Endometrium (tissue), 2 donors: ENCODE measurements around the gene MAB21L4.

Source experiments
- FAIRE-seq: peaks from 2 replicates; lab custom pipeline; 2012; peaks lifted over from hg19 to GRCh38; lab: Jason Lieb, UNC
- donor health status: control.
- donor health status: control.

Gene MAB21L4

DNA sequence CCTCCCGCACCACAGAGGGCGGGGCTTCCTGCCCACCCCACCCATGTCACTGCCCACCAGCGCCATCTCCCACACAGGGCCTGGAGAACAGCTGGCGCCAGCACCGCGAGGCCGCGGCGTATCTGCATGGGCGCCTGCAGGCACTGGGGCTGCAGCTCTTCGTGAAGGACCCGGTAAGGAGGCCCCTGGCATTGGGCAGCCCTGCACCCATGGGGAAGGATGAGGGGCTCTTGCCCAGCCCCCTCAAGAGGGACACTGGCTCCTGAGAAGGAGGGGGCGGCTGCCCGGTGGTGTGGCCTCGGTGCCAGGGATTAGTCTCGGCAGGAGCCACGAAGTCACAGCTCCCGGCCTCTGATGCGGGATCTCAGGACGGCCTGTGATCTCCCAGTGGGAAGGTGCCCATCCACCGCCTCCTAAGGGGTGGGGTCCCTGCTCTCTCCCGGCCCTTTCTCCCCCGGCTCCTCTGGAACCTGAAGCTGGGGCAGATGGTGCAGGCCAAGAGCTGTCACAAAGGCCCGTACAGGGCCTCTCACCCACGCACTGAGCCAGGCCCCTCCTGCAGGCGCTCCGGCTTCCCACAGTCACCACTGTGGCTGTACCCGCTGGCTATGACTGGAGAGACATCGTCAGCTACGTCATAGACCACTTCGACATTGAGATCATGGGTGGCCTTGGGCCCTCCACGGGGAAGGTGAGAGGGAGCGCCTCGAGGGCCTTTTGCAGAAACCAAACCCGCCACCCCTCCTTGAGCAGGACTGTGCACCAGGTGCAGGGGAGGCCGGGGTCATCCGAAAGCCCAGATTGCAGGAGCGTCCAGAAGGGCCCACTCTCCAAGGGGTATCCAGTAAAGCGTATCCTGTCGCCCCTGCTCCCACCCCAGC is 18.3 kb downstream of the MAB21L4 start:
- no peak for FAIRE-seq

GRCh38 chr2:240876475-240877251 is 19.3 kb downstream of the MAB21L4 start:
- no peak for FAIRE-seq

DNA sequence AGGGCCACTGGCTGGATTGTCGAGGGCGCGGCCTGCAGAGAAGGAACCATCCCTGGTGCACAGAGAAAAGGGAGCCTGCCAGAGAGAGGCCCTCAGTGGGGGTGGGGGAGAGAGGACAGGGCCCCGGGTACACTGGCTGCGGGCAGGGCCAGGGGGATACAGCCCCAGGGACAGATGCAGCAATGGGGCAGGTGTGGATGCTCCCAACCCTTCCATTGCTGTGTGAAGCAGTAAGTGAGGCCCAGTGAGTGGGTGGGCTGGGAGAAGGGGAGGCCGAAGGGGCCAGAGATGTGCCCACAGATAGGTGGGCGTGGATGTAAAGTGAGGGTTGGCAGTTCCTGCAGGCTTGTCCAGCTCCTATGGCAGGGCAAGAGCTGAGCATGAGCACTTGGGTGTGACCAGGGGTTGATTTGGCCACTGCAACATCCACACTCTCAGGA is 19.9 kb downstream of the MAB21L4 start:
- no peak for FAIRE-seq

DNA sequence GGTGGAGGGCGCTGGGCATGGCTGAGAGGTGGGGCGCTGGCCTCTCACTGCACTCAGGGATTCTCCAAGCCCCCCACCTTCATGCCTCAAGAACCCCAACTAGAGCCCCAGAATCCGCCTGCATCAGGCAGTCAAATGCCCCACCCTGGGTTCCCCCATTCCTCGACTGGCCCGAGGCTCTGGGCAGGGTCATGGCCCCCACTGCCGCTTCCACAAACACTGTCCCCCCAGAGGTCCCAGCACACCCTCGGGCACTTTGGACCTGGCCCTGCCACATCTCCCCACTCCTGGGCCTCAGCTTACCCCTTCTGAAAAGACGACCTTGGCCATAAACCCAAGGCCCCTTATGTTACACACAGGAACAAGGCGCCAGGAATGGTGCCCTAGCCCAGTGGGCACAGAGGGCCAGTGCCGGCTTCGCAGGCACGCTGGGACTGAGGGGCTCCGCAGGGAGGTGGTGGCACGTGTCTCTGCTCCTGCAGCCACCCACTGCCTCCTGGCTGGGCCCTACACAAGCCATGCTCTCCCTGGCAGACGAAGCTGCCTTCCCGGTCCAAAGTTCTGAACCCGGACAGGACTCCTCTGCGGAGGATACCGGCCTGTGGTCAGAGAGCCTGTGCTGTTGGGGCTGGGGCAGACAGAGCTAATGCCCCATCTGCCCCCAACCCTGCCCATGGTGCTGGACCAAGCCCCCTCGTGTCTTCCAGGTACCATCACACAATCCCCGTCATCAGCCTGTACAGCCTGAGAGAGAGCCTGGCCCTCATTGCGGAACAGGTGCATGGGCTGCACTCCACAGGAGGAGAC is 20.5 kb downstream of the MAB21L4 start:
- FAIRE-seq: no peak

- FAIRE-seq: no peak
These were observed 21.2 kb downstream of the MAB21L4 start for GRCh38 chr2:240874715-240875227.

- FAIRE-seq: no peak
These were observed 21.9 kb downstream of the MAB21L4 start for GRCh38 chr2:240873805-240874714.

DNA sequence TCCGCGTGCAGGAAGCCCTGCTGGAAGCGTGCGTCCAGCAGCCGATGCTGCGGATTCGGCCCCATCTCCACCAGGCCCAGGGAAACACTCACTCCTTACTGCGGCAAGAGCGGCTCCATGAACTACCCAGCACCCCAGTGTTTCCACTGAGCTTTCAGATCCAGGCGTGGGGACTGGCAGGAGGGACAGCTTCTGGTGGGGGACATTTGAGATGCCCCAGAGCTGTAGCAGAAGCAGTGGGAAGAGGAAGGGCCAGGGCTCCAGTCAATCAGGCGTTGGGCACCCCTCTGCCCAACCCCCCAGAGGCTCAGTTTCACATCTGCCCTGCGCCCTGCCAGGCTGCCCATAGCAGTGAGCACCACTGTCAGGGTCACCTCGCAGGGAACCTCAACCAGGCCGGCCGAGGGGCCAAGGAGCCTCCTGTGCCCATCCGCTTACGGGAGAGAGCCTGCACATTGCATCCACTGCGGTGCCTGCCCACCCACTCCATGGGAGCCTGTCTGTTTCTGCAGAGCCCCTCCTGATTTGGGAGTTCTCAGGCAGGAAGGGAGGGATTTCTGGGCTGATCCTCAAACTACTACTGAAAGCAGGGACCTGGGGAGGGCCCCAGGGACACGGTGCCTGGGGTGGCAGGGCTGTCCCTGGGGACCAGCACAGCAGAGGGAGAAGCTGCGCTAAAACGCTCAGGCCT is 22.7 kb downstream of the MAB21L4 start:
- no peak for FAIRE-seq

DNA sequence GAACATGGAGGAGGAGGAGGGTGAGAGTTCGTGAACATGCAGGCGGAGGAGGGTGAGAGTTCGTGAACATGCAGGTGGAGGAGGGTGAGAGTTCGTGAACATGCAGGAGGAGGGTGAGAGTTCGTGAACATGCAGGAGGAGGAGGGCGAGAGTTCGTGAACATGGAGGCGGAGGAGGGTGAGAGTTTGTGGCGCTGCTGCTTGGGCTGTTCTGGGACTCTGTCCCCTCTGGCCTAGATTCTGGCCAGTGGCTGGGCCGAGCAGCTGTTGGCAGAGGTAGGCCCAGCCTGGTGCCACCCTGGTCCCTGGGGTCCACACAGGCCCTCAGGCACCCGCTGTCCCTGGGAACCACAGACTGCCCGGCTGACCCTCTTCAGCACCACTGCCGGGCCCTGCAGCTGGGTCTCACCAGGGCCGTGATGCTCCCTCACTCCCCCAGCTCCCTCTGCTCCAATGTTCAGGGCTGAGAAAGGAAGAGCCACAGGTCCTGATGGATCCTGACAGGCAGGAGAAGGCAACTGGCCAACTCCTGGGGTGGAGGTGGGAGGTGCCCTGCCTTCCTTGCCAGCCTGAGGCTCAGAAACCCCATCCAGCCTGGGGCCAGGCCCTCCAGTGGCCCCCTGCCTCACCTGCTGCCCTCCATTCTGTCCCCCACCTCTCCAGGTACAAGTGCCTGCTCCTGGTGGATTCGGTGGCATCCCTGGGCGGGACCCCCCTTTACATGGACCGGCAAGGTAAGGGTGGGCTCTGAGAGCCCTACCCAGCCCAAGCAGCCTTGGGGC is 23.4 kb downstream of the MAB21L4 start:
- no peak for FAIRE-seq

DNA sequence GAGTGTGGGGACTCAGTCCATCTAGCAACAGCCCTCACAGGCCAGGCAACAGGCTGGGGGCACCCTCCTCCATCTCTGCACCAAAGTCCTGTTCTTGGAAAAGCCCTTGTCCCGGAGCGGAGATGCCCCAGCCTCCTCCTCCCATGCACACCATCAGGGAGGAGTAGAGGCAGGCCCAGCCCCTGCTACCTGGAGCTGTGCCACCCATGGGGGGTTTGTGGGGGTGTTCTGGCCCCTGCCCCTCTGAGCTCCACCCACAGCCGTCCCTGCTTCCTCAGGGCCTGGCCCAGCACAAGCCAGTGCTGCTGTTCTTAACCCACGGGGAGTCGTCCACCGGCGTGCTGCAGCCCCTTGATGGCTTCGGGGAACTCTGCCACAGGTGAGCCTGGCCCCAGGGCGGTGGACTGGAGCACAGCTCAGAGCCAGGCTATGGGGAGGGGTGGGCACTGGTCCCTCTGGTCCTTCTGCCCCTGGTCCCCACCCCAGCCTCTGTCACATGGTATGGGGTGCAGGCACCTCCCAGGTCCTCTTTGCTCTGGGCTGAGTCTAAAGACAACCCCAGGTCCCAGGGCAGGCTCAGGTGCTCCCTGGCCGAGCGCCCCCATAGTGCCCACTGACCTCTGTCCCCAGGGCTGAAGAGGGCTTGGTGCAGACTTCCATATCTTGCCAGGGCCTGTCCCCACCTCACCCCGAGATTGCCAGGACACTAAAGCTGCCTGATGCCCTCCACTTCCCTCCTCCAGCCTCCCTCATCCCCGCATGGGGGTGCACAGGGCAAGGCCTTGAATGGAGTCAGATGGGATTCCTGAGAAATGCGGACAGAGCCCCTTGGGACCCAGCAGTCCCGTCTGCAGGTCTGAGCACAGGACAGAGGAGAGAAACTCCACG is 24.6 kb downstream of the MAB21L4 start:
- no peak for FAIRE-seq

DNA sequence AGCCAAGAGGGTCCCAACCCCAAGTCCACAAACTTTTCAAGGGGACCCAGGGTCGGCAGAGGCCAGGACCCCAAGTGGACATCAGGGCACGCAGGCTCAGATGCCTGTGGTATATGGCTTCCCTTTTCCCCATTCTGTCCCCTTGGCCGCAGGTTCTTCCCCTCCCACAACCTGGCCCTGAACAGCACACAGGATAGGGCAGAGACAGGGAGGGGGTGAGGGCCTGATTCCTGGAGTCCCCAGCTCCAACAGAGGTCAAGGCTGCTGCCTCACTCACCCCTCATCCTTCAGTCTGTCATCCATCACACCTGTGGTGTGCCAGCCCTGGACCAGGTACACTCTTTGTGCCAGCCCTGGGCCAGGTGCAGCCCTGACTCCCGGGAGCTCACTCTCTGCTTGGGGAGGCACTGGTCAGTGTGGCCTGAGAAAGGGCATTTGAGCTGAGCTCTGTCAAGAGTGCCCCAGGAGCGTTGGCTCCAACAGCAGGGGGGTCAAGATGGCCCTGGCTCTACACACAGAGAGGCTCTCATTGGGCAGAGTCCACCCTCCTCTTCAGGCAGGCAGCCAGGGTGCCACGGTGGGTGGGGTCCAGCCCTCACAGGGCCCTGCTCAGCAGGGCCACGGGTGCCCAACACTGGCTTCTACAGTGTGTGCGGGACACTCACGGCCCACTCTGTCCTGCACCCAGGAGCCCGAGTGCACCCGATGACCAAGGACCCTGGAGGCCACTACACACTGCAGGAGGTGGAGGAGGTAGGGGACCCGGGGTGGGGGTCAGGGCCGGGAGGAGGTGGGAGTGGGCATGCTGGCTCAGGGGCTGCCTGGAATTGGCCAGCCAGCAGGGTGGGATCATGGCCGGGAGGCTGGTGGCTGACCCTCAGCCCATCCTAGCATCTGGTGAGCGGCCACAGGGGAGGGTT is 25.7 kb downstream of the MAB21L4 start:
- FAIRE-seq: no peak

GRCh38 chr2:240869109-240869955 is 26.6 kb downstream of the MAB21L4 start:
- FAIRE-seq: no peak

- no peak for FAIRE-seq
These were observed 27.5 kb downstream of the MAB21L4 start, which contains the start of gene AGXT for GRCh38 chr2:240868286-240869108. TSS of gene AGXT (plus strand) at chr2:240868824. CDS start at chr2:240868866, 42 bp downstream.

DNA sequence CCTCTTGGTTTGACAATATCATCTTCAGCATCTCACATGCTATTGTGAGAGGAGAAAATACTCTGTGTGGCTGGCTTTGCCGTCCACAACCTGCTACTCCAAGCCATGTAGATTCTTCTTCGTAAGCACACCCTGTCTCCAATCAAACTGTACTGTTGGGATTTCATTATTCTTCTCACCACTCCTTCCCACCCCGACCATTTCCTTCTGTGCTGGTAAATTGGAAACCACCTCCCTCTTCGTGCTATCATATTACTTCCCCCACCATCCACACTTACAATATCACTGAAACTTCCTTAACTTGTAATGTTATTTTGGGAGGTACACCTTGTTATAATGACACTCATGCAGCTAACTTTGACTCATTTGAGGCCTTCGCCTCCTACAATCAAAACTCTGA is 30.6 kb downstream of the MAB21L4 start:
- no peak for FAIRE-seq

DNA sequence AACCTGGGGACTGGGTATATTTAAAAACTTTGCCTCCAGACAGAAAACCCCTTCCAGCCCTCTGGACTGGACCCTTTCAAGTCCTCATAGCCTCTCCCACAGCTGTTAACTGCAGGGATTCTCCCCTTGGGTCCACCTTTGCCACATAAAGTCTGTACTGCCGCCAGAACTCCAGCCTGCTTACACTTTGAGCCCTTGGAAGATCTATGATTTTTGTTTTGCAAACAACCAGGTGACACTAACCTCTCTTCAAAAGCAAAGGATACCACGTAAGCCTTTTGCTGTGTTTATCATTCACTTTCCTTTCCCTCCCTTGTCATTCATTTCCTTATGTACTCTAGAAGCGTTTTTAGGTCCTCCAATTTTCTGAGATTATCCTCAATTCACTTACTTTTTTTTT is 31.5 kb downstream of the MAB21L4 start:
- no peak for FAIRE-seq

DNA sequence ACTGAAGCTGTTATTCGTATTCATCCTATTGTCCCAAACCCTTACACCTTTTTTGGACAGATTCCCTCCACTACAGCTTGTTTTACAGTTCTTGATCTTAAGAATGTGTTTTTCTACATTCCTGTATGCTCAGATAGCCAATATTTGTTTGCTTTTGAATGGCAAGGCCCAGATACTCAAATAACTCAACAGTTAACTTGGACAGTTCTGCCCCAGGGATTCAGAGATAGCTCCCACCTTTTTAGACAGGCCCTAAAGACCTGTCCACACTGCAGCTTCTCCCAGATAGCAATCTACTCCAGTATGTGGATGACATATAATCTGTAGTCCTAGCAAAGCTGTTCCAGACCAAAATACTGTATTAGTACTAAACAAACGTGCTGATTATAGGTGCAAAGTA is 34.4 kb downstream of the MAB21L4 start:
- no peak for FAIRE-seq

DNA sequence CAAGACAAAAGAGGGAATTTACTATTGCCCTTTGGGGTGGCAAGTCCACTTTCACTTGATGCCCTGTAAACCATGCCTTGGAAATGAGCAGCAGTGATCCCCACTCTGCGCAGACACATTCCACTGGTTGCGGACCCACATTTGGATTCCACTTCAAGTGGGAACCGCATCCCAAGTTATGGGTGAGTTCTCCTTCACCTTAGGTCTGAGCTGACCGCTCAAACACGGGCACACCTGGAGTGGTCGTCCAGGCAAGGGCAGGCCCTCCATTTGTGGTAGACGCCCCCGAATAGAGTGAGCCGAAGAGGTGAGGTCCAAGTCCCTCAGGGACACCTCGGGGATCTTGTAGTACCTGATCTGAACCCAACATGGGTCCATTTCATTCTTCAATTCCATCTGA is 37.1 kb downstream of the MAB21L4 start:
- no peak for FAIRE-seq
